Measurements from ENCODE around the gene ZNF200. TPM values are rescaled to one million over a fixed set of nuclear protein-coding genes. Genes with fewer than 3 reads are reported as not detected.

ZNF200 gene
- total and polyA plus RNA-seq, 2 donors (not counting 3 experiments of a cell fraction or from before 2014, with no cell fraction given) = 2.8 to 10.0 TPM

DNA sequence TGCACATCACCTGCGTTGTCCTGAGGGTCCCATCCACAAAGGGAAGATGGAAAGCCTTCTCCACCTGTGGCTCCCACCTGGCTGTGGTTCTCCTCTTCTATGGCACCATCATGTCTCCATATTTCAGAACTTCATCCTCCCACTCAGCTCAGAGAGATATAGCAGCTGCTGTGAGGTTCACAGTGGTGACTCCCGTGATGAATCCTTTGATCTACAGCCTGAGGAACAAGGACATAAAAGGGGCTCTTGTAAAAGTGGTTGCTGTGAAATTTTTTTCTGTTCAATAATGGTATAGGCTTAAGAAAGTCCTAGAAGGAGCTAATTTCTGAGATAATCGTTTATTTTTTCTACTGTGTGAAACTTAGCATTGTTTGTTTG, 18.7 kb downstream of the ZNF200 start:
- no peak for FAIRE-seq
- no TSS peak for BruUV-seq (replicated peaks)
- Histone ChIP-seq H3K4me1 (ENCODE audit: control insufficient read depth, extremely low read depth, insufficient read depth, low read length) (no peaks in the 10 kb centered on the region), H3K4me2 (ENCODE audit: insufficient read depth, low read length) (no peak overlapping the region), H3K36me3 (ENCODE audit: control insufficient read depth in 2 of 2, extremely low read depth in 1 of 2, insufficient read depth in 2 of 2, low read length in 2 of 2) (no peaks in the 10 kb centered on the region), H3K27me3 (ENCODE audit: control insufficient read depth in 2 of 2, insufficient read depth in 2 of 2, low read length in 2 of 2) (no peaks in the 10 kb centered on the region), H2AFZ (ENCODE audit: low read depth, low read length) (no peak overlapping the region), H3K79me2 (ENCODE audit: control insufficient read depth, insufficient read depth, low read length) (no peaks in the 10 kb centered on the region), H3K4me3 (replicated peaks in 1 of 3; ENCODE audit: insufficient read depth in 1 of 3, low read depth in 1 of 3, low read length in 3 of 3) (no peak overlapping the region), H3K9ac (replicated peaks; ENCODE audit: extremely low read depth, insufficient read depth, low read length) (no peak overlapping the region), H4K20me1 (replicated peaks; ENCODE audit: control insufficient read depth, extremely low read depth, insufficient read depth, low read length) (no peaks in the 10 kb centered on the region), H3K9me1 (replicated peaks; ENCODE audit: control insufficient read depth, extremely low read depth, insufficient read depth, low read length) (no peaks in the 10 kb centered on the region), H3K27ac (ENCODE audit: insufficient read depth, low read depth, low read length) (no peak overlapping the region), H3K9me3 (replicated peaks; ENCODE audit: control insufficient read depth, insufficient read depth, low read length) (no peaks in the 10 kb centered on the region)
- intact Hi-C loops (cut with micrococcal nuclease) (no loop called here), dilution Hi-C loops (cut with MboI; ENCODE audit: extremely low pct_ligation_motif_present, low sequenced_read_pairs) (no loop called here)
- no peak for DNase-seq (ENCODE audit: low read depth, low spot score)
- ChIA-PET POLR2A (no interaction called here), CTCF (no interaction called here)
- TF ChIP-seq POLR2AphosphoS5 (IDR thresholded peaks at IDR 0.05; ENCODE audit: insufficient read depth, low read depth, low read length) = no peak
- no peak for TF ChIP-seq FOS (IDR thresholded peaks at IDR 0.05; ENCODE audit: borderline replicate concordance, insufficient read depth, low read length)
- TF ChIP-seq POLR2A (IDR thresholded peaks at IDR 0.05; ENCODE audit: low read depth, low read length) = no peak
- no peak for TF ChIP-seq MYC (IDR thresholded peaks at IDR 0.05; ENCODE audit: low read depth, low read length)
- no peak for TF ChIP-seq JUN (IDR thresholded peaks at IDR 0.05; ENCODE audit: borderline replicate concordance, insufficient read depth, insufficient read length, low read depth)
- TF ChIP-seq, protein P1, sequence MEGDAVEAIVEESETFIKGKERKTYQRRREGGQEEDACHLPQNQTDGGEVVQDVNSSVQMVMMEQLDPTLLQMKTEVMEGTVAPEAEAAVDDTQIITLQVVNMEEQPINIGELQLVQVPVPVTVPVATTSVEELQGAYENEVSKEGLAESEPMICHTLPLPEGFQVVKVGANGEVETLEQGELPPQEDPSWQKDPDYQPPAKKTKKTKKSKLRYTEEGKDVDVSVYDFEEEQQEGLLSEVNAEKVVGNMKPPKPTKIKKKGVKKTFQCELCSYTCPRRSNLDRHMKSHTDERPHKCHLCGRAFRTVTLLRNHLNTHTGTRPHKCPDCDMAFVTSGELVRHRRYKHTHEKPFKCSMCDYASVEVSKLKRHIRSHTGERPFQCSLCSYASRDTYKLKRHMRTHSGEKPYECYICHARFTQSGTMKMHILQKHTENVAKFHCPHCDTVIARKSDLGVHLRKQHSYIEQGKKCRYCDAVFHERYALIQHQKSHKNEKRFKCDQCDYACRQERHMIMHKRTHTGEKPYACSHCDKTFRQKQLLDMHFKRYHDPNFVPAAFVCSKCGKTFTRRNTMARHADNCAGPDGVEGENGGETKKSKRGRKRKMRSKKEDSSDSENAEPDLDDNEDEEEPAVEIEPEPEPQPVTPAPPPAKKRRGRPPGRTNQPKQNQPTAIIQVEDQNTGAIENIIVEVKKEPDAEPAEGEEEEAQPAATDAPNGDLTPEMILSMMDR (IDR thresholded peaks at IDR 0.05; ENCODE audit: extremely low read depth in 1 of 2, insufficient read depth in 1 of 2, low read depth in 1 of 2, low read length in 2 of 2) = no peak
- TF ChIP-seq GATA2 (IDR thresholded peaks at IDR 0.05; ENCODE audit: insufficient read depth, insufficient read length, low read depth, low read length) = no peak
- TF ChIP-seq, protein P2, sequence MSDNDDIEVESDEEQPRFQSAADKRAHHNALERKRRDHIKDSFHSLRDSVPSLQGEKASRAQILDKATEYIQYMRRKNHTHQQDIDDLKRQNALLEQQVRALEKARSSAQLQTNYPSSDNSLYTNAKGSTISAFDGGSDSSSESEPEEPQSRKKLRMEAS (IDR thresholded peaks at IDR 0.05; ENCODE audit: insufficient read depth, insufficient read length) = no peak
- TF ChIP-seq EZH2 (IDR thresholded peaks at IDR 0.05; ENCODE audit: borderline replicate concordance, low read depth, low read length, severe bottlenecking) = no peak

Measured in endothelial cell of umbilical vein (primary cell).